Erythroblast (primary cell): Measurements from ENCODE around the gene CDHR2.

Experiments used
- GATA1 ChIP-seq: IDR thresholded peaks from 2 replicates; pipeline ENCODE4 v1.6.1; 2011; ENCODE audit warnings: low read depth, mild to moderate bottlenecking, control low read depth, low read length, moderate library complexity
- POLR2A ChIP-seq: IDR thresholded peaks from 2 replicates; pipeline ENCODE4 v1.6.1; 2011; ENCODE audit warnings: mild to moderate bottlenecking, low read length

- TF ChIP-seq POLR2A, result no peak
- no peak for TF ChIP-seq GATA1
Observed at GRCh38 chr5:176590035-176590717, 41.0 kb downstream of the CDHR2 start.
